Measurements from ENCODE around the gene CNTNAP1. TPM values are rescaled to one million over a fixed set of nuclear protein-coding genes. Genes with fewer than 3 reads are reported as not detected.
"Not testable (repeated sequence)": the region's sequence is repeated elsewhere in the genome, so short reads cannot be mapped to it uniquely, and the experiment has no call there.

The CNTNAP1 gene
- total RNA-seq: 0.84 TPM

DNA sequence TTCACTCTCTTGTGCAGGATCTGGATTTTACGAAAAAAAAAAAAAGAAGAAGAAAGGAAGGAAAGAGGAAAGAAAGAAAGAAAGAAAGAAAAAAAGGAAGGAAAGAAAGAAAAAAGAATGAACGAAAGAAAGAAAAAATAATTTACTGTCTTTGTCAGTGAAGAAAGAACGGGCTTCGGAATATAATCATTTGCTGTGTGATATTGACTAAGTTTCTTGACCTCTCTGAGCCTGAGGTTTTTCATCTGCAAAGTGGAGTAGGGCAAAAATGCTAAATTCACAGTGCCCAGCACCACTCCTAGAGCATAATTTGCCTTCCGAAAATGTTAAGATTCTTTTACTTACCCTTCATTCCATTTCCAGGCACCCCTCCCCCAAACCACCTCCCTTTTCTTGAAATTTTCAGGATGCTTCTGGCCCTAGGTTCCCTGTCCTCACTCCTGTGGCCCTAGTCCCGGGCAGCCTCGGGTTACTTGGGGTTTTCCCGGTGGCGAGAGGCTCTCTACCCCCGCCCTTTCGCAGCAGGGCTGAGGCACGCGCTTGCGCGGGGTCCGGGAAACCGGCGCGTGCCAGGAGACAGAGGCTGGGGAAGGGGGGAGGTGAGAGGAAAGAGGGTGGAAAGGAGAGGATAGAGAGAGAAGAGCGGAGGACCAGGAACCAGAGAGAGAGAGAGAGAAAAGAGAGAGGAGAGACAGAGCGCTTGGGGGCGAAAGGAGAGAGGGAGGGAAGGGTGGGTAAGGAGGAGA, at the start of gene CNTNAP1:
TSS of gene CNTNAP1 (plus strand) at position 556 of the 746 bp plus-strand sequence. CDS start 299 bp downstream, outside the sequence.
- H3K9me3 ChIP-seq (ENCODE audit: low read depth, low read length): no peaks in the 10 kb centered on the region
- peaks cover 55% of the 10 kb centered on the region for H3K4me1 ChIP-seq (ENCODE audit: insufficient read depth, low read length)

DNA sequence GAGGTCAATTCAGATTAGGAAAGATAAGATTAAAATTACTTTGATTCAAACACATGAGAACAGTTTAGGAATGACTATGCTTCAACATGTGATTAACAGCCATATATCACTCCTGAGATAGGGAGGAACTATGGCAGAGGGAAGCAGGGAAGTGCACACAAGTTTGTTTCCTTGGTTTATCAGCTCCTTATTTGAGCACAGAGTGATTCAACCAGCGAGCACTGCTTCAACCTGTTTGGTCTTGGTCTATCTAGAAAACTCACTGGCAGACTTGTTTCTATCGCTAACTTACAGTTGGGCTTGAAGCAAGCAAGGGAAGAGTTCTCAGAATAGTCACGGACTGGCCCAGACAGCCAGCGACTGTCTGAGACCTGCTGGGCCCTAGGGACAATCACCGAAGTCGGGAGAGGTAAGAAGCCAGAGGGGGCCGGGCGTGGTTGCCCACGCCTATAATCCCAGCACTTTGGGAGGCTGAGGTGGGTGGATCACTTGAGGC, 49.3 kb upstream of the CNTNAP1 start:
- Histone ChIP-seq H3K4me1 (ENCODE audit: insufficient read depth, low read length) (no peaks in the 10 kb centered on the region), H3K27me3 (ENCODE audit: insufficient read depth, low read length) (no peaks in the 10 kb centered on the region), H3K9me3 (ENCODE audit: low read depth, low read length) (no peaks in the 10 kb centered on the region), H3K4me3 (ENCODE audit: low read length) (no peak overlapping the region)

More for the DNA sequence above, at the start of gene CNTNAP1:
- no peak within 1 kb of the TSS for H3K4me3 ChIP-seq (ENCODE audit: low read length)
- peaks cover 28% of the 10 kb centered on the region for H3K27me3 ChIP-seq (ENCODE audit: insufficient read depth, low read length)

DNA sequence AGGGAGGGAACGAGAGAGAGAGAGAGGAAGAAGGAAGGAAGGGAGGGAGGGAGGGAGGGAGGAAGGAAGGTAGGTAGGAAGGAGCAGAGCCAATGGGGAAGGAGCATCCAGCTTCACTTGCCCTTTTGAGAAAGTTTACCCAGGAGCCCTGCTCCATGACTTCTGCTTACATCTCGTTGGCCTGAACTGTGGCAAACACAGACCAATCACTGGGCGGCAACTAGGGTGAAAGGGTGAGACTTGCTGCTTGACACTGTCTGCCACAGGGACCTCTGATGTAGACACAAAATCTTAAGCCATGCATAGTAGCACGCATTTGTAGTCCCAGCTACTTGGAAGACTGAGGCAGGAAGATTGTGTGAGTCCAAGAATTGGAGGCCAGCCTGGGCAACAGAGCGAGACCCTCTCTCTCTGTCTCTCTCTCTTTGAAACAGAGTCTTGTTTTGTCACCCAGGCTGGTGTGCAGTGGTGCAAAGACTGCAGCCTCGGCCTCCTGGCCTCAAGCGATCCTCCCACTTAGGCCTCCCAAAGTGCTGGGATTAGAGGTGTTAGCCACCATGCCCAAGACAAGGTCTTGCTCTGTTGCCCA, 42.7 kb upstream of the CNTNAP1 start:
- Histone ChIP-seq H3K4me3 (ENCODE audit: low read length) (no peak overlapping the region), H3K27me3 (ENCODE audit: insufficient read depth, low read length) (no peaks in the 10 kb centered on the region), H3K4me1 (ENCODE audit: insufficient read depth, low read length) (no peaks in the 10 kb centered on the region), H3K9me3 (ENCODE audit: low read depth, low read length) (no peaks in the 10 kb centered on the region)

DNA sequence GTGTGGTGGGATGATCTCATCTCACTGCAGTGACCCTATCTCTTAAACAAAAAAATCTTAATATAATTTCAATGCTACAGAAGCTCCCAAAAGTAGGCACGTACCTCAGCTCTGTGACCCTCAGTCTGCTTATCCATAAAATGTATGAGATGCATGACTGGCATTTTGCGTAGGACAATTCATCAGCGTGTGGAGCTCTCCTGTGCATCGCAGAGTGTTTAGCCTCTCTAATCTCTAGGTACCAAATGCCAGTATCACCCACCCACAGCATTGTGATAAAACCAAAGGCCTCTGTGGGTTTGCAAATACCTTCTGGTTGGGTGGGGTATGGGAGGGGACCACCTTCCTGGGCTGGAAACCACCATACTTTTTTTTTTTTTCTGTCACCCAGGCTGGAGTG, 42.2 kb upstream of the CNTNAP1 start:
- Histone ChIP-seq H3K27me3 (ENCODE audit: insufficient read depth, low read length) (no peaks in the 10 kb centered on the region), H3K9me3 (ENCODE audit: low read depth, low read length) (no peaks in the 10 kb centered on the region), H3K4me3 (ENCODE audit: low read length) (no peak overlapping the region), H3K4me1 (ENCODE audit: insufficient read depth, low read length) (no peaks in the 10 kb centered on the region)

DNA sequence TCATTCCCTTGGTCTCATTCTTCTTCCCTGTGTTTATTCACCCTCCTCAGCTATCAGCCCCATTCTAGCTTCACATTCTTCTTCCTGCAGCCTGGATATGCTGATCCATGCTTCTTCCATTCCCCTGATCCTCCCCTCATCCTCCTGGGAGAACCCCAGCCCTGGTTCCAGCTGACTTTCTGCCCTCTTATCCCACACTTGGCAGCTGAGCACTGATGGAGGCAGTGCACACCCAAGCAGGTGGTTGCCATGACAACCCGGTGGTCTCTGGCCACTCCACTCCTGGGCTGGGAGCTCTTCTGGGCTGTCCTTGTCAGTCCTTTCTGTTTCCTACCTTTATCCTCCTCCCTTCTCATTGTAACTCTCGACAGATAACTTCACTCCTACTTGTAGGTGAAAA, 40.0 kb upstream of the CNTNAP1 start:
- H3K4me1 ChIP-seq (ENCODE audit: insufficient read depth, low read length): no peaks in the 10 kb centered on the region
- no peak overlapping the region for H3K4me3 ChIP-seq (ENCODE audit: low read length)
- H3K9me3 ChIP-seq (ENCODE audit: low read depth, low read length): no peaks in the 10 kb centered on the region
- no peaks in the 10 kb centered on the region for H3K27me3 ChIP-seq (ENCODE audit: insufficient read depth, low read length)

DNA sequence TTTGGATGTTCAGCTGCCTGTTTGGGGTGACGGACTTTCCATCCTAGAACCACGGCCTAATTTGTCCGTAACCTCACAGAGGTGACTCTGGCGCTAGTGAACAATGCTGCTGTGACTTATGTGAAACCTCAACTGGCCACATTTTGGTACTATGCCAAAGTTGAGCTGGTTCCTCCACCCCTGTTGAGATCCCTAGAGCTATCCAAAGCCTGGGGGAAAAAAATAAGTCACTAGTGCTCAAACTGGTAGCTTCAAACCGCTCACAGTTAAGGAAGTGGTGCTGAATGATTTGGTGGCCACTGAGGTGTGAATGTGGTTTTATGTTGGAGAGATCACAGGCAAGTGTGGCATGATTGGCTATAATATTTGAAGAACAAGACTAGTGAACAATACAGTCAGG, 34.6 kb upstream of the CNTNAP1 start:
- Histone ChIP-seq H3K9me3 (ENCODE audit: low read depth, low read length) (no peaks in the 10 kb centered on the region), H3K27me3 (ENCODE audit: insufficient read depth, low read length) (no peaks in the 10 kb centered on the region), H3K4me1 (ENCODE audit: insufficient read depth, low read length) (no peaks in the 10 kb centered on the region), H3K4me3 (ENCODE audit: low read length) (no peak overlapping the region)

DNA sequence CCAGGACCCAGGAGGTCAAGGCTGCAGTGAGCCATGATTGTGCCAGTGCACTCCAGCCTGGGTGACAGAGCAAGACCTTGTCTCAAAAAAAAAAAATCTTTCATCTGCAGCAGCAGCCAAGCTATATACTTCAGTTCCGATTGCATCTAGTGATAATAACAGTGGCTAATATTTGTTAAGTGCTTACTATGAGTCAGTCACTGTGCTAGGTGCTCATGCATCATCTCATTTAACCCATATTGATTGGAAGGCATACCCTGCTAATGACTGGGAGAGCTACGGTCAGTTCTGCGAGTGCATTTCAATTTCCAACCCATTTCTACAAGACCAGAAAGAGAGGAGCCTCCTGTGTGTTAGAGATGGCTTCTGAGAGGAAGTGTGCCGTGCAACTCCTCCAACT, 30.9 kb upstream of the CNTNAP1 start:
- Histone ChIP-seq H3K27me3 (ENCODE audit: insufficient read depth, low read length) (peaks cover 10% of the 10 kb centered on the region), H3K4me3 (ENCODE audit: low read length) (no peak overlapping the region), H3K4me1 (ENCODE audit: insufficient read depth, low read length) (peaks cover 7% of the 10 kb centered on the region), H3K9me3 (ENCODE audit: low read depth, low read length) (no peaks in the 10 kb centered on the region)

DNA sequence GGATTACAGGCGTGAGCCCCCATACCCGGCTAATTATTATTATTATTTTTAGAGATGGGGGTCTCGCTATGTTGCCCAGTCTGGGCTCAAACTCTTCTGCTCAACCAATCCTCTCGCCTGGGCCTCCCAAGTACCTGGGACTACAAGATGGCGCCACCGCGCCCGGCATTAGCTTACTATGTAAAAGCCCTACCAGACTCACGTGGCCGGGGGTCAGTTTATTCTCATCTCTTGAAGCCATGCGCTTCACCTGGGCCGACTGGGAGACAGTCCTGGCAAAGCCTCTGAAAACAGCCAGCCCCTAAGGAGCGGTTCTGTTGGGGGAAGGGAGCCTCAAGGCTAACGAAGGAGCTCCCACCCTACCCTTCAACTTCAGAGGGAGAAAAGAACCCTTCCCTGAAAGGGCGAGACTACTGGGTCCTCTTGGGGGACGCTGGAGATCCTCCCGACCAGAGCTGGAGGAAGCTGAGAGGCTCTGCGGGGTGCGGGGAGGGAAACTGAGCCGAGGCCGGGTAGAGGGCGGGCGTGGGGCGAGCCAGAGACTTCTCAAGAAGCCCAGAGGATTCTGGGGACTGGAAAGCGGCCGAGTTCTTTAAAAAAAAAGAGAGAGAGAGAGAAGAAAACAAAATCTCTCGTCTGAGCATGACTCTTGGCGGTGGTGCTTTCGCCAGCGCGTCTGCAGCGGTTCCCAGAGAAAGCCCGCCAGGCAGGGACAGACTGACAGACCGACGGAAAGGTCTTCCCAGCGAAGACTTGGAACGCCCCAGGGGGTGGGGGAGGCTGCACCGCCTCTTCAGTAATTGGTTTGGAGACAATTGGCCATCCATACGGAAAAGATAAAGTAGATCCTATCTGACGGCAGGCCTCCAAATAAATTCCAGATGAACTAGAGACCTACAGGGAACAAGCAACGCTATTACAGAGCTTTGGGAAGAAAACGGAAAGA, 28.9 kb upstream of the CNTNAP1 start:
- Histone ChIP-seq H3K9me3 (ENCODE audit: low read depth, low read length) (no peaks in the 10 kb centered on the region), H3K4me1 (ENCODE audit: insufficient read depth, low read length) (peaks cover 8% of the 10 kb centered on the region), H3K27me3 (ENCODE audit: insufficient read depth, low read length) (peaks cover 12% of the 10 kb centered on the region), H3K4me3 (ENCODE audit: low read length) (no peak overlapping the region)

DNA sequence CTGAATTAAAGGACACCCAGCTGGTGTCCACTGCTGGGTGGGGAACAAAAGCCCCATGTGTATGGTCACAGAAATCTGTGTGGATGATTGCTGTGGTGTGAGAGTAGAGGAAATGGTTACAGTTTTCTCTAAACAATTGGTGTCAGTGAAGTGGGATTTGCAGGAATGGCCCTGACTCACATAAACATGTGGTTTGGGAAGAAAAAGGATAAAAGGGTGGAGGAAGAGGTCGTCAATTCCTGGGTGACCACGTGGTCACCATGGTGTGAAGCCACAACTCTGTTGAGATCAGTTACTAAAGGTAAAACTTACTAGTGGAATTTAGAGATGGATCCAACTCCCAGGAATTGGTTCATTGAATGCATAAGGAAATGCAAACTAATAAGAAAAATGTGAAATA, 26.8 kb upstream of the CNTNAP1 start:
- Histone ChIP-seq H3K4me3 (ENCODE audit: low read length) (no peak overlapping the region), H3K9me3 (ENCODE audit: low read depth, low read length) (no peaks in the 10 kb centered on the region), H3K4me1 (ENCODE audit: insufficient read depth, low read length) (peaks cover 20% of the 10 kb centered on the region), H3K27me3 (ENCODE audit: insufficient read depth, low read length) (peaks cover 12% of the 10 kb centered on the region)

DNA sequence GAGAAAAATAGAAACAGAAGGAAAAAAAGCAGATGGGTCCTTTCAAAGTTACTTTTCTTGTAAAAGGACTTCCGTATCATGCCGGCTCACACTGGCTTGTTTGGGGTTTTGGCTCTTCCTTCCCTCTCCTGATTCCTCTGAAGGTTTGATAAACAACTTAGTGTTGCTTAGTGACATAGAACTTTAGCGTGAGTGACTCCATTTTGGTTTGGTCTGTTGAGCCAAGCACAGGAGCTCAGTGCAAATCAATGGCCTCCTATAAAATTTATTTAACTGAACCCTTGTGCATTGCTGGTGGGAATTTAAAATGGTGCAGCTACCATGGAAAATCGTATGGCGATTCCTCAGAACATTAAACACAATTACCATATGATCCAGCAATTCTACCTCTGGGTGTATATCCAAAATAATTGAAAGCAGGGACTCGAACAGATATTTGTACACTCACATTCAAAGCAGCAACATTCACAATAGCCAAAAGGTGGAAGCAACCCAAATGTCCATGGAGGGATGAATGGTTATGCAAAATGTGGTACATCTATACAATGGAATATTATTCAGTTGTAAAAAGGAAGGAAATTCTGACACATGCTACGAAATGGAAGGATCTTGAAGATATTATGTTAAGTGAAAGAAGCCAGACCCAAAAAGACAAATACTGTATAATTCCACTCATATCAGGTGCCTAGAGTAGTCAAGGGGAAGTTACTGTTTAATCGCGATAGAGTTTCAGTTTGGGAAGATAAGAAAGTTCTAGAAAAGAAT, 24.3 kb upstream of the CNTNAP1 start:
- H3K9me3 ChIP-seq (ENCODE audit: low read depth, low read length): no peaks in the 10 kb centered on the region
- H3K27me3 ChIP-seq (ENCODE audit: insufficient read depth, low read length): peaks cover 12% of the 10 kb centered on the region
- H3K4me1 ChIP-seq (ENCODE audit: insufficient read depth, low read length): peaks cover 20% of the 10 kb centered on the region
- H3K4me3 ChIP-seq (ENCODE audit: low read length): no peak overlapping the region

DNA sequence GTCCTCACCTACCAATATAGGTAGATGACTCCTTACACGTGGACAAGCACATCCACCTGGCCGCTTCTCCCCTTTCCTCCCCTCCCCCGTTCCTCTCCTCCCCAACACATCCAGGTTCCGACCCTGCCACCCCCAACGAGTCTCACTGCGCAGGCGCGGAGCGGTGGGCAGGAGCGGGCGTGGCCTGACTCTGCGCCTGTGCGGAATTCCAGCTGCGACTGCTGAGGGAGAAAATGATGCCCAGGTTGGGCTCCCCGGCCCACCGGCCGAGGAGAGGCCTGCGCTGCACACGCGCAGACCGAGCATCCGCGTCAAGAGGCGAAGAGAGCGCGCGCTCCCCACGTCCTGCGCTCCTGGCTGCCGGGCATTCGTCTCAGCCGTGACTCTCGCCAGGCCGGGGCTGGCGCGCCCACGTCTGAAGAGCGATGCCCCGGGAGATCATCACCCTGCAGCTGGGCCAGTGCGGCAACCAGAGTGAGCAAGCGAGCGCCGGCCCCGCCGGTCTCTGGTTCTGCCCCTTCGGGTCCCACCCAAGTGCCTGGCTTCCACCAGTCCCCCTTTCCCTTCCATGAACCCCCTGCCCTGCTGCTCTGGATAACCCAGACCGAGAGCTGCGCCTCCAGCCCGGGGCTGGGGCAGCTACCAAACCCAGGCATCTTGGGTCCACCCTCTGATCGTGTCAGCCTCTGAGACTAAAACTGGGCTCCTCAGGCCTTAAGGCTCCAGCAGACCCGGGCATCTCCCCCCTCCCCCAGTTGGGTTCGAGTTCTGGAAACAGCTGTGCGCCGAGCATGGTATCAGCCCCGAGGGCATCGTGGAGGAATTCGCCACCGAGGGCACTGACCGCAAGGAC, 23.0 kb upstream of the CNTNAP1 start, which contains the start of gene TUBG2:
TSS of gene TUBG2 (plus strand) at position 206 of the 853 bp plus-strand sequence. CDS start at position 426, 220 bp downstream.
- peaks cover 2% of the 10 kb centered on the region for H3K27me3 ChIP-seq (ENCODE audit: insufficient read depth, low read length)
- H3K4me3 ChIP-seq (ENCODE audit: low read length): peak within 1 kb of the TSS; percentile 51
- H3K4me1 ChIP-seq (ENCODE audit: insufficient read depth, low read length): peaks cover 12% of the 10 kb centered on the region
- H3K9me3 ChIP-seq (ENCODE audit: low read depth, low read length): no peaks in the 10 kb centered on the region

DNA sequence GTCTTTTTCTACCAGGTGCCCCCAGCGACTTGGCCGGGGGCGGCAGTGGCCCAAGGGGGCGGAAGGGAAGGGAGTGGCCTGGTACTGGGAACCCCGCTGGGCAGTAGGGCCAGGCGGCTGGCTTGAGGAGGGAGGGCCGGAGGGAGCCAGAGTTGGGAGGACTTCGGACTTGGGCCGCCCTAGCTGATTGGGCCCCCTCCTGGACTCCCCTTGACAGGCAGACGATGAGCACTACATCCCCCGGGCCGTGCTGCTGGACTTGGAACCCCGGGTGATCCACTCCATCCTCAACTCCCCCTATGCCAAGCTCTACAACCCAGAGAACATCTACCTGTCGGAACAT, 22.4 kb upstream of the CNTNAP1 start:
- H3K9me3 ChIP-seq (ENCODE audit: low read depth, low read length); H3K4me3 ChIP-seq (ENCODE audit: low read length); H3K27me3 ChIP-seq (ENCODE audit: insufficient read depth, low read length): not testable (repeated sequence)
- H3K4me1 ChIP-seq (ENCODE audit: insufficient read depth, low read length): peaks cover 12% of the 10 kb centered on the region

DNA sequence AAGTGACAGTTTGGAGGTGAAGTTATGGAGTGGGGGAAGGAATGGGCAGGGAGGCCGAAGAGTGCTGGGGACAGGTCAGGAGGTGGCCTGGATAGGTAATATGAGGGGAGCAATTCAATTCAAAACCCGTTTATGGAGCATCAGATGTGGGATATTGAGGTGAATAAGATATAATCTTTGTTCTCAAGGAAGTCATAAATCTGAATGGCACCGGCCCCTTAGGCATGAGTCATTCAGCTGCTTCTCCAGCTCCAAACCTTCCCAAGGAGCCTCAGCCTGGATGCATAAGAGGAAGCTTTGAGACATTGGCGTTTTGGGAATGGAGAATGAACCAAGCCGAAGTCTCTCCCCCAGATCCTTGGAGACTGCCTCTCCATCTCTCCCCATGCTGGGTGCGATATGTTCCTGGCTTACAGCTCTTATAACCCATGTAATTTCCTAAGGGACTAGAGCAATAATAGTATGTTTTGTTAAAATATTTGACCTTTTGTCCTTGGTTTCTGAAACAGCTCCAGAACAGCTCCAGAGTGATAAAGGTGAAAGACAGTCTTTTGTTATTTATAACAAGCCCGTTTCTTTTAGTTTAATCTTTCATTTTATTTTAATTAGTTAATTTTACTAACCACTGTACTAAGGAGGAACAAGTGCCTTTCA, 21.5 kb upstream of the CNTNAP1 start:
- Histone ChIP-seq H3K4me3 (ENCODE audit: low read length) (no peak overlapping the region), H3K27me3 (ENCODE audit: insufficient read depth, low read length) (peaks cover 2% of the 10 kb centered on the region), H3K4me1 (ENCODE audit: insufficient read depth, low read length) (peaks cover 12% of the 10 kb centered on the region), H3K9me3 (ENCODE audit: low read depth, low read length) (no peaks in the 10 kb centered on the region)

Measured in mononuclear cell (primary cell).